ENCODE results near the gene CREB3L1. TPM values are rescaled to one million over a fixed set of nuclear protein-coding genes. Genes with fewer than 3 reads are reported as not detected.

The CREB3L1 gene
- total RNA-seq, 3 donors from 2014 or later (not counting 1 experiment from before 2014, with no cell fraction given): not detected

DNA sequence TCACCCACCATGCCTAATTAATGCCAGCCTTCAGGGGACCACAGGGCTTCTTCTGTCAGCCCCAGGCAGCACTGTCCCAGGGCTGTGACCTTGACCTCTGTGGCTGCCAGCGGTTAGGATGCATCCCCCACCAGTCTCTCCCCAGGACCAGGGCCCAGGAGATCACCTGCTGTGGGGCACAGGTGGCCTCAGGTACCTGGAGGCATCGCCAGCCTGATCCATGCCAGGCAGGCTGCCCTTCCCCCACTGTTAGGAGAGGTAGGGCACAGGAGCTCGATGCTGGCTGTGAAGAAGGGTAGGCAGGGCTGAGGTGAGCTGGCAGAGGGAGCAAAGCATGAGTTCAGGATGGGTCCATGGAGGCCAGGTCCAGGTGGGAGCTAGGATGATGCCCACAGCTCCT is 87.3 kb downstream of the CREB3L1 start:
- H3K27me3 ChIP-seq (ENCODE audit: control insufficient read depth, insufficient read depth, low read length): no peaks in the 10 kb centered on the region
- Mint-ChIP-seq H3K9me3 (no peaks in the 10 kb centered on the region), H3K4me3 (peak overlapping the region; percentile 42), H3K4me1 (peaks cover 45 to 79% of the 10 kb centered on the region in 2 donors), H3K27me3 (ENCODE audit: low read depth in 2 of 2) (no peaks in the 10 kb centered on the region), H3K36me3 (no peaks in the 10 kb centered on the region), H3K27ac (peak overlapping the region; percentile 86 to 94)
- peaks cover 80% of the 10 kb centered on the region for H3K4me1 ChIP-seq (ENCODE audit: control insufficient read depth, insufficient read depth, low read length)
- no peaks in the 10 kb centered on the region for H3K9me3 ChIP-seq (ENCODE audit: control insufficient read depth, insufficient read depth, low read length)
- peaks cover 45% of the 10 kb centered on the region for H3K36me3 ChIP-seq (ENCODE audit: control insufficient read depth, insufficient read depth, low read length)
- H3K4me3 ChIP-seq (ENCODE audit: low read length): no peak overlapping the region
- 93% methylated on average over 3 of the region's 3 CpGs for WGBS (ENCODE audit: insufficient coverage)
- H3K27ac ChIP-seq (ENCODE audit: low read length): no peak overlapping the region
- intact Hi-C loops (cut with micrococcal nuclease): no loop called here
- TF ChIP-seq, protein P1, sequence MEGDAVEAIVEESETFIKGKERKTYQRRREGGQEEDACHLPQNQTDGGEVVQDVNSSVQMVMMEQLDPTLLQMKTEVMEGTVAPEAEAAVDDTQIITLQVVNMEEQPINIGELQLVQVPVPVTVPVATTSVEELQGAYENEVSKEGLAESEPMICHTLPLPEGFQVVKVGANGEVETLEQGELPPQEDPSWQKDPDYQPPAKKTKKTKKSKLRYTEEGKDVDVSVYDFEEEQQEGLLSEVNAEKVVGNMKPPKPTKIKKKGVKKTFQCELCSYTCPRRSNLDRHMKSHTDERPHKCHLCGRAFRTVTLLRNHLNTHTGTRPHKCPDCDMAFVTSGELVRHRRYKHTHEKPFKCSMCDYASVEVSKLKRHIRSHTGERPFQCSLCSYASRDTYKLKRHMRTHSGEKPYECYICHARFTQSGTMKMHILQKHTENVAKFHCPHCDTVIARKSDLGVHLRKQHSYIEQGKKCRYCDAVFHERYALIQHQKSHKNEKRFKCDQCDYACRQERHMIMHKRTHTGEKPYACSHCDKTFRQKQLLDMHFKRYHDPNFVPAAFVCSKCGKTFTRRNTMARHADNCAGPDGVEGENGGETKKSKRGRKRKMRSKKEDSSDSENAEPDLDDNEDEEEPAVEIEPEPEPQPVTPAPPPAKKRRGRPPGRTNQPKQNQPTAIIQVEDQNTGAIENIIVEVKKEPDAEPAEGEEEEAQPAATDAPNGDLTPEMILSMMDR (IDR thresholded peaks at IDR 0.05): no peak
- DNase-seq (no peak), ATAC-seq (no peak)

DNA sequence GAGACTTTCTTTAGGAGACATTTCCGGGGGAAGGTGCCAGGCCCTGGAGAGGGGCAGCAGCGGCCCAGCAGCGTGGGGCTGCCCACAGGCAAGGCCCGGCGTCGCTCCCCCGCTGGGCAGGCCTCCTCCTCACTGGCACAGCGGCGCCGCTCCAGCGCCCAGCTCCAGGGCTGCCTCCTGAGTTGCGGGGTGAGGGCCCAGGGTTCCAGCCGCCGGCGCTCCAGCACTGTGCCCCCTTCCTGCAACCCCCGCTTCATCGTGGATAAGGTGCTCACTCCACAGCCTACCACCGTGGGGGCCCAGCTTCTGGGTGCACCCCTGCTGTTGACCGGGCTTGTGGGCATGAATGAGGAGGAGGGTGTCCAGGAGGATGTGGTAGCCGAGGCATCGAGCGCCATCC is 88.8 kb downstream of the CREB3L1 start:
- H3K4me3 ChIP-seq (ENCODE audit: low read length): no peak overlapping the region
- H3K4me1 Mint-ChIP-seq: peaks cover 38 to 72% of the 10 kb centered on the region in 2 donors
- intact Hi-C loops (cut with micrococcal nuclease): no loop called here
- peaks cover 57% of the 10 kb centered on the region for H3K36me3 ChIP-seq (ENCODE audit: control insufficient read depth, insufficient read depth, low read length)
- no peaks in the 10 kb centered on the region for H3K27me3 ChIP-seq (ENCODE audit: control insufficient read depth, insufficient read depth, low read length)
- H3K27ac Mint-ChIP-seq: peak overlapping the region in 1 of 2 donors; percentile 94
- H3K9me3 Mint-ChIP-seq: no peaks in the 10 kb centered on the region
- no peak for DNase-seq
- no peaks in the 10 kb centered on the region for H3K27me3 Mint-ChIP-seq (ENCODE audit: low read depth in 2 of 2)
- H3K27ac ChIP-seq (ENCODE audit: low read length): no peak overlapping the region
- peaks cover 68% of the 10 kb centered on the region for H3K4me1 ChIP-seq (ENCODE audit: control insufficient read depth, insufficient read depth, low read length)
- H3K36me3 Mint-ChIP-seq: no peaks in the 10 kb centered on the region
- TF ChIP-seq, protein P1 (IDR thresholded peaks at IDR 0.05): no peak
- WGBS (ENCODE audit: insufficient coverage): 86% methylated on average over 22 of the region's 22 CpGs
- no peaks in the 10 kb centered on the region for H3K9me3 ChIP-seq (ENCODE audit: control insufficient read depth, insufficient read depth, low read length)
- no peak overlapping the region for H3K4me3 Mint-ChIP-seq
- no peak for ATAC-seq

DNA sequence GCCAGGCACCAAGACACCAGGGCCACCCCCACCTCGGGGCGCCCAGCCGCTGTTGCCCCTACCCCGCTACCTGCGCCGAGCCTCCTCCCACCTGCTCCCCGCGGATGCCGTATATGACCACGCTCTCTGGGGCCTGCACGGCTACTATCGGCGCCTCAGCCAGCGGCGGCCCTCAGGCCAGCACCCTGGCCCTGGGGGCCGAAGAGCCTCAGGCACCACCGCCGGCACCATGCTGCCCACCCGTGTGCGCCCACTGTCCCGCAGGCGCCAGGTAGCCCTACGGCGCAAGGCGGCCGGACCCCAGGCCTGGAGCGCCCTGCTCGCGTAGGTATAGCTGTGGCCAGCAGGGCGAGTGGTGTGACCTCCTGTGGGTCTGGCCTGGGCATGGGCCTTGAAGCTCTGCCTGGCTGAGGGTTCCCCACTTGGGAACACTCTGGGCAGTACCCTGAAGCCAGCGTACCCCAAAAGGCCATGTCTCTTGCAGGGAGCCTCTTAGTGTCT is 89.2 kb downstream of the CREB3L1 start:
- Mint-ChIP-seq H3K4me3 (no peak overlapping the region), H3K27ac (peak overlapping the region in 1 of 2 donors; percentile 57), H3K9me3 (no peaks in the 10 kb centered on the region), H3K27me3 (ENCODE audit: low read depth in 2 of 2) (no peaks in the 10 kb centered on the region), H3K36me3 (no peaks in the 10 kb centered on the region), H3K4me1 (peaks cover 37 to 68% of the 10 kb centered on the region in 2 donors)
- Histone ChIP-seq H3K27me3 (ENCODE audit: control insufficient read depth, insufficient read depth, low read length) (no peaks in the 10 kb centered on the region), H3K27ac (ENCODE audit: low read length) (no peak overlapping the region), H3K4me3 (ENCODE audit: low read length) (no peak overlapping the region), H3K36me3 (ENCODE audit: control insufficient read depth, insufficient read depth, low read length) (peaks cover 62% of the 10 kb centered on the region), H3K4me1 (ENCODE audit: control insufficient read depth, insufficient read depth, low read length) (peaks cover 63% of the 10 kb centered on the region), H3K9me3 (ENCODE audit: control insufficient read depth, insufficient read depth, low read length) (no peaks in the 10 kb centered on the region)
- TF ChIP-seq, protein P1 (IDR thresholded peaks at IDR 0.05): no peak
- ATAC-seq (no peak), DNase-seq (no peak)
- WGBS (ENCODE audit: insufficient coverage): 91% methylated on average over 31 of the region's 31 CpGs
- intact Hi-C loops (cut with micrococcal nuclease): loop anchor here (1.0 kb wide), 2 partner anchors 14 to 19 kb away; partner anchors contain the start of gene DGKZ

Data from natural killer cell (primary cell).